Stimulated activated CD4-positive, alpha-beta T cell treated with anti-CD3 and anti-CD28 coated beads, Interleukin-1b, Interleukin-23, amount 100 ng/mL, for 24 hours (primary cell): Measurements from ENCODE around the gene DEPDC5.
"Not testable (repeated sequence)": the region's sequence is repeated elsewhere in the genome, so short reads cannot be mapped to it uniquely, and the experiment has no call there.

Source experiments
- DNase-seq, 4 experiments: peaks; one replicate each; pipeline ENCODE4 v3.0.0-alpha.2; 2020; ENCODE audit warnings: low read depth in 4 of 4, low spot score in 1 of 4

The DEPDC5 gene

DNA sequence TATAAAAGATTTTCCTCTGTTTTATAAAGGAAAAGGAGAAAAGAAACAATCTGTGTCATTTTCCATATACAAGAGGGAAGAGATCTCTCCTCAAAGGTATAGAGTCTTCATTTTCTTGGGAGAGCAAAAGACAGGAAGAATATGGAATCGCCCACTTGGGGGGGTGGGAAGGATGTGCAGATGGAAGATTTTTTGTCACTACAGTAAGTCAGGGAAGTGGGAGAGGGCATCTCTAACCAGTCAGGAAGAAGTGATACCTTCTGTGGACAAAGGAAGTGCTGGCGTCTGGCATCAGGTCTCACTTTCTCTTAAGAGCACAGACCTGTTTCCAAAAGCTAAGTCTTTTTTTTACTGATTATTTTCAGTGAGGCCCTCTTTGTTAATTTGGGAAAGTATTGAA is 5.3 kb upstream of the DEPDC5 start:
- no peak for DNase-seq

DNA sequence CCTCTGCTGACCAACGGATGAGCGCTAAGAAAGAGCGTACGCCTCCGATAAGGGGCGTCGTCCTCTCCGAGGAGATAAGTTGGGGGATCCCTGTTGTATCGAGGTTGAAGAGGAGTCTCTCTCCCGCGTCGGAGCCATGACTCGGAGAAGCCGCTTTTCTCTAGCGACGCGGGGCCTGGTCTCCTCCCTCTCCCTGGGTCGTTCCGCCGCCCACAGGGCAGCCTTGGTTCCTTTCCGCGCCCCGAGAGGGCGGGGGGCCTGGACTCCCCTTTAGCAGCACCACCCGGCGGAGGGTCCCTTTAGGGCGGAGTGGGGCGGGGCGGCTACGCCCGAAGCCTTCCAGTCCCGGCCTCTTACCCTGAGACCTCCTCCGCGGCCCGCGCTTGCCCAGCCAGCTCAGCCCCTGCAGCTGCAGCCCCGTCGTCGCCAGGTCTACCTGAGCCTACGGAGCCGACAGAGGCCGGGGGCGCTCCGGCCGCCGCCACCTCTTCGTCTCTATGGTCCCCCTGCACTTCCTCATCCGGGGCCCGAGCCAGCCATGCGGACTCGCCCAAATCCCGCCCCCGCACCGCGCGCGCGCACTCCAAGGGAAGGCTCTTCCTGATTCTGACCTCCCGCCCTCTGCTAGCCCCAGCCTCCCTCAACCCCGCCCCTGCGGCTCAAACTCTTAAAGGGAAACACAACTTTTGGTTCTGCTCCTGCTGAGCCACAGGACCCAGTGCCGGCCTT is 4.0 kb upstream of the DEPDC5 start, which contains the start of gene PRR14L:
Gene PRR14L (minus strand): TSS at position 497 of the 729 bp plus-strand sequence. CDS start 11,272 bp downstream, outside the sequence.
- DNase-seq = peak; percentile 98 to 100 (median 99)

DNA sequence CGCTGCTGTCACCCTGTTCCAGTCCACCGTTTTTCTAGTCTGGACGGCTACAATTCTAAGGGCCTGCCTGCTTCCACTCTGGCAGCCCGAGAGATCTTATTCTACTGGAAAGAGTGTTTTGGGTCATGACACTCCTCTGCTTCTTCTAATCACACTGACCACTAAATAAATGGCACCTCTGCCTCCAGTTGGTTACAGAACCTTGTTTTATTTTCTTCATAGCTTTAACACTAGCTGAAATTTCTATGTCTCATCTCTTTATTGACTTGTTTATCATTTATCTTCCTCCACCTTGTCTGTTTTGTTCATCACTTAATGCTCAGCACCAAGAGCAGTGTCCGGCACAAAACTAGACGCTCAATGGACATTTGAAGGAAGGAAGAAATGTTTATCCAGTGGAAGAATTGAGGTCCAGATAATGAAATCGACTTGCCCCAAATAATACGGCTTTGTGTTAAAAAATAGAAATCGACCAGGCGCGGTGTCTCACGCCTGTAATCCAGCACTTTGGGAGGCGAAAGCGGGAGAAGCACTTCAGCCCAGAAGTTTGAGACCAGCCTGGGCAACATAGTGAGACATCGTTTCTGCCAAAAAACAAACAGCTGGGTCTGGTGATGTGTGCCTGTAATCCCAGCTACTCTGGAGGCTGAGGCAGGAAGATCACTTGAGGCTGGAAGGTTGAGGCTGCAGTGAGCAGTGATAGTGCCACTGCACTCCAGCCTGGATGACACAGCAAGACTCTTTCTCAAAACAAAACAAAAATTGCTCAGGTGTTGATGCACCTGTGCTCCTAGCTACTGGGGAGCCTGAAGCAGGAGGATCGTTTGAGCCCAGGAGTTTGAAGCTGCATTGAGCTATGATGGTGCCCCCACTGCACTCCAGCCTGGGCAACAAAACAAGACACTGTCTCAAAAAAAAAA is 3.2 kb upstream of the DEPDC5 start:
- DNase-seq = no peak

DNA sequence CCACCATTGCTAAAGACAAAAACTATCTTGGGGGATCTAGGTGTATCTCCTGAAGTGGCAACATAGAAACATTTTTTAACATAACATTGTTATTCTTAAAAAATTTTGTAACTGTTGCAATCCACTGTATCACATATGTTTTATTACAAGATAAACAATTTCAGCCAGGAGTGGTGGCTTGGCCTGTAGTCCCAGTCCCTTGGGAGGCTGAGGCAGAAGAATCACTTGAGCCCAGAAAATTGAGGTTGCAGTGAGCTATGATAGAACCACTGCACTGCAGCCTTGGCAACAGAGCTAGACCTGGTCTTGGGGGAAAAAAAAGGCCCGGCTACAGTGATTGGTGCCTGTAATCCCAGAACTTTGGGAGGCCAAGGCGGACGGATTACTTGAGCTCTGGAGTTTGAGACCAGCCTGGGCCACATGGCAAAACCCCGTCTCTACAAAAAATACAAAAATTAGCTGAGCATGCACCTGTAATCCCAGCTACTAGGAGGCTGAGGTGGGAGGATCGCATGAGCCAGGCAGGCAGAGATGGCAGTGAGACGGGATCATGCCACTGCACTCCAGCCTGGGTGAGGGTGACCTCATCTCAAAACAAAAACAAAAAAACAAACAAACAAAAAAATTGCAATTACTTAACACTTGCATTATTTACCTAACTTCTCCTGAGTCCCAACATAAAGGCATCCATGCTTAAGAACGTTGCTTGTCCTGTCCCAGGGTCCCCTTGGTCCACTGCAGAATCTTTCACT is 1.5 kb upstream of the DEPDC5 start:
- DNase-seq = no peak

DNA sequence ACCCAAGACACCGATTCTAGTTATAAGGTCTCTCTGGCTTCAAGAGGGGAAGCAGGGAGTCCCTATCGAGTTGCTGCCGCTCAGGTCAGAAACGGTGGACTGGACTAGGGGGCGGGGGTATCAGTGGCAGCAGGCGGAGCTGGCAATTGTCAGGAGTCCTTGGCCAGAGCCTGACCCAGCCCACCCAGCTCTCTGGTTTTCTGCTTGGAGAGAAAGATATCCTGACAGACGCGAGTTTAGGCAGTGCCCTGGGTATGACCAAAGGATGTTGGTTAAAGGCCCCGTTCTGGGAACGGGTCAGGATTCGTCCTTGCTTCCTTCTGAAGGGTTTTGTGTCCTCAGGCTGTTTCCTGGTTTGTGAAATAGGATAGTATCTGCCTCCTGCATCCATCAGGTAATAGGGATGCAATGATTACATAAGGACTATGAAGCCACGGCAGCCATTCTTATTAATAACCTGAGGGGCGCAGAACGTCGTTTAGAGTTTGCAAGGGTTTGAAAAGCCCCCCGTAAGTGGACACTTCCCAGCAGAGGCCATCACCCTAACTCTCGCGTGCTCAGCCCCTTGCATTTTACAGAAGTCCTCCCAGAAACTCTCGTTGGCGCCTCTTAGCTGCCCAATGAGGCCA is 700 bp upstream of the DEPDC5 start:
- DNase-seq = no peak

DNA sequence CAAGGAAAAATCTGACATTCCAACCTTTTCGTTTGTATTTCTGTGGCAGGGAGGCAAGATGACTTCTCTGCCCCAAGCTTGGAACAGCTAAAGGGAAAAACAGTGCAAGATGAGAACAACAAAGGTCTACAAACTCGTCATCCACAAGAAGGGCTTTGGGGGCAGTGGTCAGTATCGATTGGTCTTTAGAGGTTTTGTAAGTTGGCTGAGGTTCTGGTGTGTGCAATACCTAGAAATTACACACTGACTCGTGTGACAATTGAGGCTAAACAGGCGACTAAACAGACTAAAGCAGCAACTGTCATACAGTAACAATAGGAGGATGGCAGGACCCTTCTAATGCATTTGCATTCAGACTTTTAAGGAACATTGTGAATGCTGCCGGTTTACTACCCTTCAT is 994 bp downstream of the DEPDC5 start:
- DNase-seq = no peak

DNA sequence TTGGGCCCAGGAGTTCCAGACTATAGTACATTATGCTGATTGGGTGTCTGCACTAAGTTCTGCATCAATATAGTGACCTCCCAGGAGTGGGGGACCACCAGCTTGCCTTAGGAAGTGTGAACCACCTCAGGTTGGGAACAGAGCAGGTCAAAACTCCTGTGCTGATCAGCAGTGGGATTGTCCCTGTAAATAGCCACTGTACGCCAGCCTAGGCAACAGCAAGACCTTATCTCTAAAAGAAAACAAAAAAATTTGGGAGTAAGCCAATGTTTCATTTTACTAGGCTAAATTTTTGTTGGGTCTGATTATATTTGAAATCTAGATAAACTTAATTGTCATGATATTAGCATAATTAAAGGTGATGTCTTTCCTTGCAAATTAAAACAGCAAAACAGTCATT is 3.4 kb downstream of the DEPDC5 start:
- DNase-seq = no peak

DNA sequence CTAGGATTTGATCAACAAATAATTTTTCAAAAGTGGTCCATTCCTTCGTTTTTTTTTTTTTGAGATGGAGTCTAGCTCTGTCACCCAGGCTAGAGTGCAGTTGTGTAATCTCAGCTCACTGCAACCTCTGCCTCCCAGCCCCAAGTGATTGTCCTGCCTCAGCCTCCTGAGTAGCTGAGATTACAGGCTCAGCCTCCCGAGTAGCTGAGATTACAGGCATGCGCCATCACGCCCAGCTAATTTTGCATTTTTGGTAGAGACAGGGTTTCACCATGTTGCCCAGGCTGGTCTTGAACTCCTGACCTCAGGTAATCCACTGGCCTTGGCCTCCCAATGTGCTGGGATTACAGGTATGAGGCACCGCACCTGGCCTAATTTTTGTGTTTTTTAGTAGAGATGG is 5.0 kb downstream of the DEPDC5 start:
- DNase-seq = not testable (repeated sequence)

DNA sequence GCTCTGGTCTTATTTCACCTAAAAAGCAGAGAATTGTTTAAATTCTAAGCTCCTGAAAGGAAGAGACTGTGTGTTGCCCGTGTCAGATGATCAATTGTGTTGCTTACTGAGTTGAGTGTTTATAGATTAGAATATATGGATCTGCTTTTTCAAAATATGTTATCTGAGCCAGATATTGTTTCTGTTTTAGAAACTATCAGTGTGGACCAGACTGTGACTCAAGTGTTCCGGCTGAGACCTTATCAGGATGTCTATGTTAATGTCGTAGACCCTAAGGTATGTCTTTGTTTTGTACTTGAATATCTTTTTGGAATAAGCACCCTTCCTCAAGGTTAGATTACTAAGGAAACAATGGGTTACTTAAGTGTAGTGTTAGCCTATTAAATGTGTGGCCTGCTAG is 11.0 kb downstream of the DEPDC5 start:
- DNase-seq = no peak

DNA sequence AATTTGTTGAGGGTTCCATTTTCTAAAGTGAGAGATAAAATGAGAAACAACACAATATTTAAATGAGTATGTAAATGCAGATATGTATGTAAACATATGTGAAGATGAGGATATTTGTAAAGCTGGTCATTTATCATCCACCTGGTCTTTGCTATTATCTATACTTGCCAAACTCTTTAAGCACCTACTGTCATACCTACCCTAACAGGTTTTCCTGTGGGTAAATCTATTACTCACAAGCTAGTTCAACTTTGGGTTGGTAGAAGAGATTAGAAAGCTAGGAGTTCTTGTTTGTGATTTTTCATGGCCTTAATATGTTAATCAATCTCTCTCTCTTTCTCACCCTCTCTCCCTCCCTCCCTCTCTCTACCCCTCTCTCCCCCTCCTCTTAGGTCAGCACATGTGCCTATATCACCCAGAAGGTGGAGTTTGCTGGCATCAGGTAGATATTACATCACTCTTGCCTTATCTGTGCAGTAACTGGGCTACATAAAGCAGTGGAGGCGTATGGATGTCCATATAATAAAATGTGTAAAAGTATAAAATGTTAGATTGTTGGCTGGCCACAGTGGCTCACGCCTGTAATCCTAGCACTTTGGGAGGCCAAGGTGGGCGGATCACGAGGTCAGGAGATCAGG is 14.7 kb downstream of the DEPDC5 start:
- DNase-seq = no peak

DNA sequence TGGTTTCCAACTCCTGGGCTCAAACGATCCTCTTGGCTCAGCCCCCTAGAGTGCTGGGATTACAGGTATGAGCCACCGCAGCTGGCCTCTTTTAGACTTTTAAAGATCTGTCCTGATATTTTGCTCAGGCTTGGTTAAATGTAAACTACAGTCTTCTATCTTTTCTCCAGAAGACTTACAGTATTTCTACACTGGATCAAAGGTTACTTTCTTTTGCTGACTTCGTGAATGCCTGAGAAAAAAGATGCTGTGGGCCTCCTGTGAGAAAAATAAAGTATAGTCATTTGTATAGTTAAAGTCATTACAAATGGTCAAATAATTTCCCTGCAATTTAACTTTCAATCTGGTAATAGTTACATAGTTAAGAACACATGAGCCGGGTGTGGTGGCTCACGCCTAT is 19.6 kb downstream of the DEPDC5 start:
- DNase-seq = no peak

DNA sequence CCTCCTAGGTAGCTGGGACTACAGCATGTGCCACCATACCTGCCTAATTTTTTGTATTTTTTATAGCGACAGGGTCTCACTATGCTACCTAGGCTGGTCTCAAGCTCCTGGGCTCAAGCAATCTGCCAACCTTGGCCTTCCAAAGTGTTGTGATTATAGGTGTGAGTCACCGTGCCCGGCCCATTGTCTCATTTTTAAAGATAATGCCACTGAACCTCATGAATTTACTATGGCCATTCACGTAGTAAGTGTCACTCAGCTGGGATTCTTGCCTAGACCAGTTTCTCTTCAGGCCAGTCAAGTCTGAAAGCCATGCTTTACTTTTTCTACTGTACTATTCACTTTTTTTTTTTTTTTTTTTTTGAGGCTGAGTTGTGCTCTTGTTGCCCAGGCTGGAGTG is 22.4 kb downstream of the DEPDC5 start:
- DNase-seq = no peak

DNA sequence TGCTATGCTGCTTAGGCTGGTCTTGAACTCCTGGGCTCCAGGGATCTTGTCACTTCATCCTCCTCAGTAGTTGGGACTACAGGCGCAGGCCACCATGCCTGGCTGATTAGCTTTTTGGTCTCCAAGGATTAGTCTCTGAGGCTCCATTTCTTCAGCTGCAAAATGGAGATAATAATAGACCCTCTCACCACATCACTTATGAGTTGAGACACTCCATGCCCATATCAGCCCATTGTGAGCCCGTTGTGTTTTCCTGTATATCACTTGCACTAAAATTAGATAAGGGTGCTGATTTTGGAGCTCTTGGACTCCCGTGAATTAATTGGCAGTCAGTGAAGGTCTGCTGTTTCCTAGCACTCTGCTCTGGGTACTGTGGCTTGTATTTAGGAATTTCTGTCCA is 36.0 kb downstream of the DEPDC5 start:
- DNase-seq = no peak

DNA sequence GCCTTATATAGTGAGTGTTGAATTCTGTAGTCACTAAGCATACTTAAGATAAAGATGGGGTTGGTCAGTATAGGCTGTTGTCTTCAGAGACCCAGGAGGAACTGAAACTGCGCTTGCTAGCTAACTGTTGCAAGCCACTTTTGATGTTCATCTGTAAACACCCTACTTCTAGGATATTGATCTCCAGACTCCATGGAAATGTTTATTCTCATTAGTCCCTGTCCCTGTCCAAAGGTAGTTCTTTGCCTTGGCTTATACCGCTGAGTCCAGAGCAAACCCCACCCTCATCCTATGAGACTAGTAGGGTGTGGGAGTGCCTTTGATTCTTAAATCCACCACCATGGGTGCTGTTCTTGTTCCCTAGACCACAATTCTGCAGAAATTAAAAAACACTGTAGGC is 36.4 kb downstream of the DEPDC5 start:
- DNase-seq = no peak

DNA sequence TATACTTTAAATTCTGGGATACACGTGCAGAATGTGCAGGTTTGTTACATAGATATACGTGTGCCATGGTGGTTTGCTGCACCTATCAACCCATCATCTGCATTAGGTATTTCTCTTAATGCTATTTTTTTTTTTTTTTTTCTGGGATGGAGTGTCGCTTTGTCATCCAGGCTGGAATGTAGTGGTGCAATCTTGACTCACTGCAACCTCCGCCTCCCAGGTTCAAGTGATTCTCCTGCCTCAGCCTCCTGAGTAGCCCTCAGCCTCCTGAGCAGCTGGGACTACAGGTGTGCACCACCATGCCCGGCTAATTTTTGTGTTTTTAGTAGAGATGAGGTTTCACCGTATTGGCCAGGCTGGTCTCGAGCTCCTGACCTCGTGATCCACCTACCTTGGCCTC is 45.5 kb downstream of the DEPDC5 start:
- not testable (repeated sequence) for DNase-seq

DNA sequence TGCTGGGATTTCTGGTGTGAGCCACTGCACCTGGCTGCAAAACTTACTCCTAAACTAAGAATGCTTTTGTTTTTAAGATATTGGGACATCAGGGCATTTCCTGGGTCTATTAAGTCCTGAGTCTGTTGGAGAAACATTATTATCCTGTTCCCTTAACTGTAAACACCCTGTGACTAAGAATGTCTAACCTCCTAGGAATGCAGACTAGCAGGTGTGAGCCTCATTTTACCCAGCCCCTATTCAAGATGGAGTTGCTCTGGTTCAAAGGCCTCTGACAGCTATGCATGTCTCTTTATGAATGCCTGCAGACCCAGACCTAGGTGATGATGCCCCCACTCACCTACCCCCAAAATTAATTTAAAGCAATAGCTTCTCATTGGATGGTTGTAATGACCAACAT is 46.2 kb downstream of the DEPDC5 start:
- no peak for DNase-seq

DNA sequence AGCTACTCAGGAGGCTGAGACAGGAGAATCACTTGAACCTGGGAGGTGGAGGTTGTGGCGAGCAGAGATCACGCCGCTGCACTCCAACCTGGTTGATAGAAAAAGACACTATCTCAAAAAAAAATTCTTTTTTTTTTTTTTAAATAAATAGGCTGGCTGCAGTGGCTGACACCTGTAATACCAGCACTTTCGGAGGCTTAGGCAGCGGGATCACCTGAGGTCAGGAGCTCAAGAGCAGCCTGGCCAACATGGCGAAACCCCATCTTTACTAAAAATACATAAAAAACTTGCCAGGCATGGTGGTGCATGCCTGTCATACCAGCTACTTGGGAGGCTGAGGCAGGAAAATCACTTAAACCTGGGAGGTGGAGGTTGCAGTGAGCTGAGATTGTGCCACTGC is 47.0 kb downstream of the DEPDC5 start:
- not testable (repeated sequence) for DNase-seq

DNA sequence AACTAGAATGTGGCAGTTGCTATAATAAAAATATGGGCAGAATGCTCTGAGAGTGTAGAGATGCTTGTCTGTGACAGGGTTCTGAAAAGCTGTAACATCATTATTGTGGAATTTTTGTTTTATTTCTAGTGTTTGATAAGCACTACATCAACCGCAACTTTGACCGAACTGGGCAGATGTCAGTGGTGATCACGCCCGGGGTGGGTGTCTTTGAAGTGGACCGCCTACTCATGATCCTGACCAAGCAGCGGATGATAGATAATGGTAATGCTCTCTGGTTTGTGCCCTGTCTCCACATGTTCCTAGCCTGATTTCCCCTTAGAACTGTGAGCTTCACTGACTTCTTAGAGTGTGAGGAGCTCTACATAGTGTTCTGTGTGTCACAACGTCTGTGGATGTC is 48.8 kb downstream of the DEPDC5 start:
- no peak for DNase-seq

DNA sequence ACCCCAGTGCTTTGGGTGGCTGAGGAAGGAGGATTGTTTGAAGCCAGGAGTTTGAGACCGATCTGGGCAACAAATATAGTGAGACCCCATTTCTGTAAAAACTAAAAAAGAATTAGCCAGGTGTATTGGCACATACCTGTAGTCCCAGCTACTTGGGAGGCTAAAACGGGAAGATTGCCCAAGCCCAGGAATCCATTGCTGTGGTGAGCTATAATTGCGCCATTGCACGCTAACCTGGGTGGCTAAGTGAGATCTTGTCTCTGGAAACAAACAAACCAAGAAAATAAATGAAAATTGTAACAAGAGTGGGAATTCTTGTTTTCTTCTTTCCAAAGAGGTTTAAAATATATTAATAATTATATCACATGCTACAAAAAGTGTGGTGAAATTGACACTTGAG is 52.9 kb downstream of the DEPDC5 start:
- no peak for DNase-seq

DNA sequence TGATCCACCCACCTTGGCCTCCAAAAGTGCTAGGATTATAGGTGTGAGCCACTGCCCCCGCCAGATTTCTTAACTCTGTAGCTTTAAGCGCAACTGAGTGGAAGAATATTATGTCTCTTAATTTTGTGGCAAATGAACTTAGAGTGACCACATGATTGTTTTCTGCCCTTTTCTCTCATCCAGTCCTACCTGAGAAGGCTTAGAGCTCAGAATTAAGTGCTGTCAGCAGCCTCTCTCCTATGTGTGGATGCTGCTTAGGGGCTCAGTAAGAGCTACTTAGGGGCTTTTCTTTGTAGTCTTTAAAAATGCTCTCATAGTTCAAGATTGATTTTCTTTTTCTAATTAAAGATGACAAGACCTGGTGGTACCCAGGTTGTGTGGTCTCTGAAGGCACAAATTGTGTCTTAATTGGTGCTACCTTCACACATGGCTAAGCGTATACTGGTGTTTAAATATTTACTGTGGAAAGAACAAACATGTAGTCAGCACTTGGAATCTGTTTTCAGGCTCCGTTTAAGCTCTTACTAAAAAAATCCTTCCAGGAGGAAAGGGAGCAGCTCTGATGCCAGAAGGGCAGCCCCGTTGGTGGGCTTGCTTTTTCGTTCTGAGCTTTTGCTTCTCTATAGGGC is 59.3 kb downstream of the DEPDC5 start:
- DNase-seq = no peak
